ENCODE data around the gene GPANK1.

GPANK1 gene

GRCh38 chr6:31615748-31616147, 49.0 kb downstream of the GPANK1 start:
- Histone ChIP-seq H3K27me3 (ENCODE audit: insufficient read depth, poor library complexity, severe bottlenecking) (no peaks in the 10 kb centered on the region), H3K27ac (replicated peaks) (peak overlapping the region; percentile 92), H3K4me3 (replicated peaks; ENCODE audit: insufficient read depth, low read length) (peak overlapping the region; percentile 54)
- DNase-seq (ENCODE audit: low read depth in 1 of 2, low spot score in 1 of 2), result peak; percentile 79 to 95
- TF ChIP-seq POLR2AphosphoS5 (IDR thresholded peaks at IDR 0.05; ENCODE audit: low read depth), result peak; percentile 87
- no peak for TF ChIP-seq CTCF (IDR thresholded peaks at IDR 0.05; ENCODE audit: insufficient read depth, low read length)
- TF ChIP-seq, protein P1, sequence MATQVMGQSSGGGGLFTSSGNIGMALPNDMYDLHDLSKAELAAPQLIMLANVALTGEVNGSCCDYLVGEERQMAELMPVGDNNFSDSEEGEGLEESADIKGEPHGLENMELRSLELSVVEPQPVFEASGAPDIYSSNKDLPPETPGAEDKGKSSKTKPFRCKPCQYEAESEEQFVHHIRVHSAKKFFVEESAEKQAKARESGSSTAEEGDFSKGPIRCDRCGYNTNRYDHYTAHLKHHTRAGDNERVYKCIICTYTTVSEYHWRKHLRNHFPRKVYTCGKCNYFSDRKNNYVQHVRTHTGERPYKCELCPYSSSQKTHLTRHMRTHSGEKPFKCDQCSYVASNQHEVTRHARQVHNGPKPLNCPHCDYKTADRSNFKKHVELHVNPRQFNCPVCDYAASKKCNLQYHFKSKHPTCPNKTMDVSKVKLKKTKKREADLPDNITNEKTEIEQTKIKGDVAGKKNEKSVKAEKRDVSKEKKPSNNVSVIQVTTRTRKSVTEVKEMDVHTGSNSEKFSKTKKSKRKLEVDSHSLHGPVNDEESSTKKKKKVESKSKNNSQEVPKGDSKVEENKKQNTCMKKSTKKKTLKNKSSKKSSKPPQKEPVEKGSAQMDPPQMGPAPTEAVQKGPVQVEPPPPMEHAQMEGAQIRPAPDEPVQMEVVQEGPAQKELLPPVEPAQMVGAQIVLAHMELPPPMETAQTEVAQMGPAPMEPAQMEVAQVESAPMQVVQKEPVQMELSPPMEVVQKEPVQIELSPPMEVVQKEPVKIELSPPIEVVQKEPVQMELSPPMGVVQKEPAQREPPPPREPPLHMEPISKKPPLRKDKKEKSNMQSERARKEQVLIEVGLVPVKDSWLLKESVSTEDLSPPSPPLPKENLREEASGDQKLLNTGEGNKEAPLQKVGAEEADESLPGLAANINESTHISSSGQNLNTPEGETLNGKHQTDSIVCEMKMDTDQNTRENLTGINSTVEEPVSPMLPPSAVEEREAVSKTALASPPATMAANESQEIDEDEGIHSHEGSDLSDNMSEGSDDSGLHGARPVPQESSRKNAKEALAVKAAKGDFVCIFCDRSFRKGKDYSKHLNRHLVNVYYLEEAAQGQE (IDR thresholded peaks at IDR 0.05; ENCODE audit: insufficient replicate concordance, low read depth), result peak; percentile 48
- TF ChIP-seq SPI1 (IDR thresholded peaks at IDR 0.05; ENCODE audit: borderline replicate concordance, low read depth), result peak; percentile 89; the same call in 1 of the 2 replicates

GRCh38 chr6:31614684-31615578, 49.9 kb downstream of the GPANK1 start, which contains the start of gene AIF1:
AIF1 (plus strand) TSS chr6:31615234; CDS start chr6:31615330, 96 bp downstream.
- Histone ChIP-seq H3K27ac (replicated peaks) (peak within 1 kb of the TSS; percentile 92), H3K4me3 (replicated peaks; ENCODE audit: insufficient read depth, low read length) (peak within 1 kb of the TSS; percentile 54), H3K27me3 (ENCODE audit: insufficient read depth, poor library complexity, severe bottlenecking) (no peaks in the 10 kb centered on the region)
- TF ChIP-seq, protein P1 (IDR thresholded peaks at IDR 0.05; ENCODE audit: insufficient replicate concordance, low read depth), result no peak
- TF ChIP-seq SPI1 (IDR thresholded peaks at IDR 0.05; ENCODE audit: borderline replicate concordance, low read depth) (peak; percentile 95), GABPA (IDR thresholded peaks at IDR 0.05; ENCODE audit: low read depth) (no peak), POLR2AphosphoS5 (IDR thresholded peaks at IDR 0.05; ENCODE audit: low read depth) (0 out of 2 replicates have a peak, but pooled peaks have one; percentile 43), CTCF (IDR thresholded peaks at IDR 0.05; ENCODE audit: insufficient read depth, low read length) (no peak)
- peak in 1 of 2 experiments; percentile 82 for DNase-seq (ENCODE audit: low read depth in 1 of 2, low spot score in 1 of 2)

DNA sequence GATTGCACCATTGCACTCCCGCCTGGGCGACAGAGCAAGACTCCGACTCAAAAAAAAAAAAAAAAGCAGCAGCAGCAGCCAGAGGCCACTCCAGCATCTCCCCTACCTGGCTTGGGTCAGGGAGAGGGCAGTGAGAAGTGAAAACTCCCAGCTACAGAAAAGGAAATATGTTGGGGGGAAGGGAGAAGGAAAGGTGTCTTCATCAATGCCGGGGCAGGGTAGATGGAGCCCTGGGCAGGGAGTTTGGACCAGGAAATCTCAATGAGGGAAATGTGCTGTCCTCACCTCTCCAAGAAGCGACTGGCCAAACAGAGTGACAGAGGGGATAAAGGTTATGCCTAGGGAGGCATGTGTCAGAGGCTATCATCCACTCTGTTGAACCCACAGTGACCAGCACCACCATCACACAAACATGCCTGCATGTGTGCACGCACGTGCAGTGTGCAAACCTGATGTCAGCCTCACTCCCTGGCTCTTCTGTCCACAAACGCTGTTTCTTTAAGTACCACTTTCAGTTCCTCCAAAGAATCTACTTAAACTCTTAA, 50.6 kb downstream of the GPANK1 start:
- peak overlapping the region; percentile 92 for H3K27ac ChIP-seq (replicated peaks)
- no peaks in the 10 kb centered on the region for H3K27me3 ChIP-seq (ENCODE audit: insufficient read depth, poor library complexity, severe bottlenecking)
- TF ChIP-seq SPI1 (IDR thresholded peaks at IDR 0.05; ENCODE audit: borderline replicate concordance, low read depth), result no peak
- TF ChIP-seq POLR2AphosphoS5 (IDR thresholded peaks at IDR 0.05; ENCODE audit: low read depth), result no peak
- TF ChIP-seq, protein P1 (IDR thresholded peaks at IDR 0.05; ENCODE audit: insufficient replicate concordance, low read depth), result no peak
- TF ChIP-seq CTCF (IDR thresholded peaks at IDR 0.05; ENCODE audit: insufficient read depth, low read length), result no peak
- TF ChIP-seq GABPA (IDR thresholded peaks at IDR 0.05; ENCODE audit: low read depth), result no peak
- peak in 1 of 2 experiments; percentile 75 for DNase-seq (ENCODE audit: low read depth in 1 of 2, low spot score in 1 of 2)
- peak overlapping the region; percentile 8; the same call in 1 of the 2 replicates for H3K4me3 ChIP-seq (replicated peaks; ENCODE audit: insufficient read depth, low read length)

All from HL-60 (cell line).